Spleen (tissue), 7 donors: ENCODE measurements around the gene ST6GALNAC3.

Experiments
- POLR2A ChIP-seq, 3 donors: fragments of 450-650 bp; IDR thresholded peaks; one replicate each; pipeline ENCODE4 v1.5.1; 2017; ENCODE audit warnings: antibody characterized with exemption in 3 of 3, mild to moderate bottlenecking in 1 of 3
- POLR2AphosphoS5 ChIP-seq, 3 donors: sonication (generic); formaldehyde crosslinking; IDR thresholded peaks; one replicate each; pipeline ENCODE4 v1.5.1; 2017; ENCODE audit warnings: antibody characterized with exemption in 3 of 3
- TF ChIP-seq, protein P1 (sequence below), 11 experiments: fragments of 200-600 bp in 7 of 11; fragments of 450-650 bp in 4 of 11; sonication (generic) in 4 of 11; IDR thresholded peaks in 8 of 11; conservative IDR thresholded peaks in 3 of 11; 1 replicate in 7 of 11; 2 replicates in 4 of 11; pipeline versions ENCODE4 v1.4.0 to v1.8.0; 2016 to 2021; ENCODE audit warnings: antibody characterized with exemption in 11 of 11, inconsistent platforms in 4 of 11, mild to moderate bottlenecking in 1 of 11
- donor health status: DM: no; HTN: no; CAD: no; lungs with moderate emphysema.
- donor health status: DM: no; HTN: no; CAD: no.
- donor health status: DM: no; HTN: no; CAD: no.

DNA sequence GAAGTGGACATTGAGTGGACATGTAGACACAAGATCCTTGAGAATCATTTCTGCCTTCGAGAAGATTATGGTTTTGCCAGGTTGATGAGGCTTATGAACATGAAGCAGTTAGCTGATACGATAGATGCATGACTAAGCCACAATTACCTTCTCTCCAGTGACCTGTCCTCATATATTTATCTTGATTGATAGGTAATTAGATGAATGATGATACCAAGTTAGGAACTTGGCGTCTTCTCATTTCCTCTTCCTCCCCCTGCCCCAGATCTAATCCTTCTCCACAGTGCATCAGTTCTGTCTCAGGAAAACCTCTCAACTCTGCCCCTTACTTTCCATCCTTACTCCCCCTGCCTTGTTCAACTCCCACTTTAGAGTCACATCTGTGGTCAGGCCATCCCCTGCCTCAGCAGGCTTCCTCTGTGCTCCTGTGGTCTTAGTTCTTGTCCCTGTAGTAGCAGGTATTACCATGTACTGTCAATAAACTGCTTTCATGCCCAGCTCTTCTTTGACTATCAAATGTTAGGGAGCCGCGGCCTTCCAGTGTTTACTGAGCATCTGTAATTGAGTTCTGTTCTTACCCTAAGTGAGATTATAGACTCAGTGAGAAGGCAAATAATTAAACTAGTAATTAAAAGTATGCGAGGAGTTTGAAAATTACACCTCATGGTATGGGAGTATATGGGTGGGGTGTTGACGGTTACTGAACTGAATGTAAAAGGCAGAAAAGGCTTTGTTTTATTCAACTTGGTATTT lies 5.1 kb downstream of the ST6GALNAC3 start:
- TF ChIP-seq, protein P1, sequence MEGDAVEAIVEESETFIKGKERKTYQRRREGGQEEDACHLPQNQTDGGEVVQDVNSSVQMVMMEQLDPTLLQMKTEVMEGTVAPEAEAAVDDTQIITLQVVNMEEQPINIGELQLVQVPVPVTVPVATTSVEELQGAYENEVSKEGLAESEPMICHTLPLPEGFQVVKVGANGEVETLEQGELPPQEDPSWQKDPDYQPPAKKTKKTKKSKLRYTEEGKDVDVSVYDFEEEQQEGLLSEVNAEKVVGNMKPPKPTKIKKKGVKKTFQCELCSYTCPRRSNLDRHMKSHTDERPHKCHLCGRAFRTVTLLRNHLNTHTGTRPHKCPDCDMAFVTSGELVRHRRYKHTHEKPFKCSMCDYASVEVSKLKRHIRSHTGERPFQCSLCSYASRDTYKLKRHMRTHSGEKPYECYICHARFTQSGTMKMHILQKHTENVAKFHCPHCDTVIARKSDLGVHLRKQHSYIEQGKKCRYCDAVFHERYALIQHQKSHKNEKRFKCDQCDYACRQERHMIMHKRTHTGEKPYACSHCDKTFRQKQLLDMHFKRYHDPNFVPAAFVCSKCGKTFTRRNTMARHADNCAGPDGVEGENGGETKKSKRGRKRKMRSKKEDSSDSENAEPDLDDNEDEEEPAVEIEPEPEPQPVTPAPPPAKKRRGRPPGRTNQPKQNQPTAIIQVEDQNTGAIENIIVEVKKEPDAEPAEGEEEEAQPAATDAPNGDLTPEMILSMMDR (IDR thresholded peaks at IDR 0.05 in 8 of 11, conservative IDR thresholded peaks at IDR 0.05 in 3 of 11), result no peak
- no peak for TF ChIP-seq POLR2AphosphoS5 (IDR thresholded peaks at IDR 0.05)
- TF ChIP-seq POLR2A (IDR thresholded peaks at IDR 0.05), result no peak
